Activated T-helper 17 cell treated with anti-CD3 and anti-CD28 coated beads, Interleukin-2, amount 50 U/mL, for 72 hours (primary cell): ENCODE measurements around the gene AIF1. TPM values are rescaled to one million over a fixed set of nuclear protein-coding genes. Genes with fewer than 3 reads are reported as not detected.
"Not testable (repeated sequence)": the region's sequence is repeated elsewhere in the genome, so short reads cannot be mapped to it uniquely, and the experiment has no call there.

Experiments
- ATAC-seq: fragments of 150-1000 bp; cut with Tn5 transposase; replicated peaks from 2 replicates; pipeline ENCODE4 v1.10.0; 2021; ENCODE audit warnings: mild to moderate bottlenecking, moderate library complexity
- H3K27ac Mint-ChIP-seq: one replicate; pipeline ENCODE4 v1.8.0; 2022; ENCODE audit warnings: mixed read lengths
- H3K27me3 Mint-ChIP-seq: one replicate; pipeline ENCODE4 v1.8.0; 2022; ENCODE audit warnings: mixed read lengths
- H3K36me3 Mint-ChIP-seq: one replicate; pipeline ENCODE4 v1.8.0; 2022; ENCODE audit warnings: low read depth, mild to moderate bottlenecking, mixed read lengths
- H3K4me1 Mint-ChIP-seq: one replicate; pipeline ENCODE4 v1.8.0; 2022; ENCODE audit warnings: mixed read lengths
- H3K4me3 Mint-ChIP-seq: one replicate; pipeline ENCODE4 v1.8.0; 2022; ENCODE audit warnings: mild to moderate bottlenecking, mixed read lengths
- H3K9me3 Mint-ChIP-seq: one replicate; pipeline ENCODE4 v1.8.0; 2022; ENCODE audit warnings: mixed read lengths
- total RNA-seq, 2 donors: library from RNA; stranded (reverse); gene quantifications; one replicate each; pipeline ENCODE4 v1.2.3, GENCODE V29; 2022

Gene AIF1
- total RNA-seq, 2 donors from 2014 or later: 9.1 to 15.5 TPM

DNA sequence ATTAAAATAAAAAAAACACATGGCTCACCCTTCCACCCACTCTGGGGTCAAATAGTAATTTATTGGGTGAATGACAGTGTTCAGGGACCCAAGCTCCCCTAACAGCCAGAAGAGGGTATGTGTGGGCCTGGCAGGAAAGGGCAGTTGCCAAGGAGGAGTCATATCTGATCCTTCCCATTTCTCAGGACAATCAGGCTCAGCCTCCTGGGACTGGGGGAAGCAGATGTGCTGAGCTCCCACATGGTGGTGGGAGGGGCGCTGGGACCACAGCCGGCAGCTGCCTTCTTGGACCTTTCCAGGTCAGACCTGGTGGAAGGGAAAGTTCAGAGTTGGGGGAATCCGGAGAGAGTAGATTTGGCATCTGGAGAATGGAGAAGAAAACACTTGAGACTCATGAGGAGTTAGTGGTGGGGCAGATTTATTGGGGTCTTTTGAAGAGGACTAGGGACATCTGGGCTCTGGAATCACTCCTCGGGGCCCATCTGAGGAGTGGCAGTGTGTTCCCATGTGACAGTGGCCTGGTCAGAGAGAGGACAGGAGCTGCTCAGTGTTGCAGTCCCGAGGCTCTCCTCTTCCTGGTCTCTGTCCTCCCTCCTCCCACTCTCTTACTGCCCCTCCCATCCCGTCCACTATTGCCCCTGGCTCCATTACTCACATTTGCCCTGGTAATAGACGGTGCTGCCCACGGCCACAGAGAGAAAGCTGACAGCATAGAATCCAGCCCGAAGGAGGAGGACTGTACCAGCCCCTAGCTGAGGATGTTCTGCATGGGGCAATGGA is 26.0 kb upstream of the AIF1 start:
- H3K4me1 Mint-ChIP-seq: peaks cover 34% of the 10 kb centered on the region
- no peaks in the 10 kb centered on the region for H3K27me3 Mint-ChIP-seq
- ATAC-seq: no peak
- H3K4me3 Mint-ChIP-seq: peak overlapping the region; percentile 82
- H3K27ac Mint-ChIP-seq: peak overlapping the region; percentile 53
- H3K9me3 Mint-ChIP-seq: no peaks in the 10 kb centered on the region
- H3K36me3 Mint-ChIP-seq: no peaks in the 10 kb centered on the region

DNA sequence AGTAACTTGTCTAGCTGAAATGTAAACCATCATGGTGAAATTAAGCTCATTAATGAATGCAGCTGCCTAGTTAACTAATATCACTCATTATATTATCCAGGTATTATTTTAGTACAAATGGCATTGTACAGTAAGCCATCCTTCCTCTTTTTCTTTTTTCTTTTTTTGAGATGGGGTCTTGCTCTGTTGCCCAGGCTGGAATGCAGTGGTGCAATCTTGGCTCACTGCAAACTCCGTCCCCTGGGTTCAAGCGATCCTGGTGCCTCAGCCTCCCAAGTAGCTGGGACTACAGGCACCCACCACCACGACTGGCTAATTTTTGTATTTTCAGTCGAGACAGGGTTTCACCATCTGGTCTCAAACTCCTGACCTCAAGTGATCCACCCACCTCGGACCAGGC is 24.3 kb upstream of the AIF1 start:
- H3K27me3 Mint-ChIP-seq, H3K27ac Mint-ChIP-seq, H3K9me3 Mint-ChIP-seq, H3K36me3 Mint-ChIP-seq, H3K4me3 Mint-ChIP-seq, ATAC-seq: not testable (repeated sequence)
- peaks cover 31% of the 10 kb centered on the region for H3K4me1 Mint-ChIP-seq

DNA sequence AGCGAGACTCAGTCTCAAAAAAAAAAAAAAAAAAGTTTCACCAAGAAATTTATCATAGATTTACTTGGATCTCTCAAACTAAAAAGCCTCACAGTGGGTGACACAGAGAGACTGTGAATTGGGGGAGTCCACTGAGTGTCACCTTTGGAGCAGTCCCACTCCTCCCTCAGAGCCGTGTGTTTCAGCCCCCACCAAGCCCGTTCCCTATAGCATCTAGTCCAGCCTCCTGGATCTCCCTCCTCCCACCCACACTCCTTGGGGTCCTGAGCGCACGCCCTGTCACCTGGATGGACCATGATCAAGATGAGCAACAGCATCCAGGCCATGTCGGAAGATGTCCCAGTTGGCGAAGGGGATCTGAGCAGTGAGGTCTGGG is 22.6 kb upstream of the AIF1 start:
- Mint-ChIP-seq H3K4me1 (peaks cover 26% of the 10 kb centered on the region), H3K27me3 (no peaks in the 10 kb centered on the region), H3K4me3 (peak overlapping the region; percentile 68), H3K36me3 (no peaks in the 10 kb centered on the region), H3K9me3 (no peaks in the 10 kb centered on the region), H3K27ac (peak overlapping the region; percentile 78)
- peak; percentile 1 for ATAC-seq

DNA sequence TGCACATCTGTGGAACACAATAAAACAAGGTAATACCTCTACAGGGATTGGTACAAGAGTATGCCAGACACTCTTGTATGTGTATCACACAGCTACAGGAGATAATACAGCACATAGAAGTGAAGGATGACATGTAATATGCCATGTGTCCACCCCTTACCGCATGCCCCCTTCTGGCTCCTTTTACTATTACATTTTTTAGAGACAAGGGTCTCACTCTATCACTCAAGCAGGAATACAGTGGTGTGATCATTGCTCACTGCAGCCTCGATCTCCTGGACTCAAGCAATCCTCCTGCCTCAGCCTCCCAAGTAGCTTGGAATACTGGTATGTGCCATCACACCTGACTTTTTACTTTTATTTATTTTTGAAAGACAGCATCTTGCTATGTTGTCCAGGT is 18.0 kb upstream of the AIF1 start:
- Mint-ChIP-seq H3K27me3 (no peaks in the 10 kb centered on the region), H3K27ac (peak overlapping the region; percentile 48), H3K36me3 (no peaks in the 10 kb centered on the region), H3K9me3 (no peaks in the 10 kb centered on the region), H3K4me3 (peak overlapping the region; percentile 42), H3K4me1 (peaks cover 20% of the 10 kb centered on the region)
- ATAC-seq: peak; percentile 68

DNA sequence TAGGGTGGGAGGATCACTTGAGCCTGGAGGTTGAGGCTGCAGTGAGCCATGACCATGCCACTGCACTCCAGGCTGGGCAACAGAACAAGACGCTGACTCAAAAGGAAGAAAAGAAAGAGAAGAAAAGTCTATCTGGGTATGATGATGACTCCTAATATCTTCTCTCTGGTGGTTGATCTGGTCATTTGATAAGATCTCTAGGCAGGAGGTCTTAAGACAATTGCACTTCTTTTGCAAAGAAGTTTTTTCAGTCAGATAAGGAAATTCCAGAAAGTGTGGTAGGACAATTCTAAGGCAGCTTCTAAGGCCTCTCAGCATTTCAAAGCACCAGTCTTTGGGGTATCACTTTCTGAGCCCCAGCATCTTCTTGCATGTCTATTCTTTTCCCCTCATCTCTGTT is 7.7 kb upstream of the AIF1 start:
- no peak for ATAC-seq
- Mint-ChIP-seq H3K27me3 (no peaks in the 10 kb centered on the region), H3K36me3 (no peaks in the 10 kb centered on the region), H3K27ac (no peak overlapping the region), H3K4me3 (no peak overlapping the region), H3K4me1 (no peaks in the 10 kb centered on the region), H3K9me3 (no peaks in the 10 kb centered on the region)

- Mint-ChIP-seq H3K4me3 (no peak overlapping the region), H3K9me3 (no peaks in the 10 kb centered on the region), H3K27me3 (no peaks in the 10 kb centered on the region), H3K36me3 (no peaks in the 10 kb centered on the region), H3K27ac (no peak overlapping the region), H3K4me1 (no peaks in the 10 kb centered on the region)
- no peak for ATAC-seq
Observed at GRCh38 chr6:31609519-31610406, 5.3 kb upstream of the AIF1 start.

DNA sequence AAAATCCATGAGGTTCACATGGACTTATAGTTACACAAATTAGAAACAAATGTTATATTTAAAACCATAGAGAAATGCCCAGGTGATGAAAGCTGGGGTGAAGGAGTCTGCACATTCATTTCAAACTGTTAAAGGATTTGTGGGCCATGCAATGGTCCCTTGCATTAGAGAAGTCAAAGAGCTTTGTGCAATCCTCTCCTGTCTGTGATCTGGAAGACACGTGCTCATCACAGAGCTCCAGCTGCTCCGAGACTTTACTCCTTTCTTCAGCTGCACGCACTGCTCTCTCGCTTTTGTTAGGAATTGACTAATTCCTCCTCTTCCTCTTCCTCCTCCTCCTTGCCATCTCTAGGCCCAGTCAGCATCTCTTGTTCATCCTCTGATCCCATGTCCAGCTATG is 4.1 kb upstream of the AIF1 start:
- no peaks in the 10 kb centered on the region for H3K9me3 Mint-ChIP-seq
- no peak overlapping the region for H3K27ac Mint-ChIP-seq
- peaks cover 3% of the 10 kb centered on the region for H3K4me1 Mint-ChIP-seq
- H3K36me3 Mint-ChIP-seq: no peaks in the 10 kb centered on the region
- no peak for ATAC-seq
- H3K27me3 Mint-ChIP-seq: no peaks in the 10 kb centered on the region
- no peak overlapping the region for H3K4me3 Mint-ChIP-seq

DNA sequence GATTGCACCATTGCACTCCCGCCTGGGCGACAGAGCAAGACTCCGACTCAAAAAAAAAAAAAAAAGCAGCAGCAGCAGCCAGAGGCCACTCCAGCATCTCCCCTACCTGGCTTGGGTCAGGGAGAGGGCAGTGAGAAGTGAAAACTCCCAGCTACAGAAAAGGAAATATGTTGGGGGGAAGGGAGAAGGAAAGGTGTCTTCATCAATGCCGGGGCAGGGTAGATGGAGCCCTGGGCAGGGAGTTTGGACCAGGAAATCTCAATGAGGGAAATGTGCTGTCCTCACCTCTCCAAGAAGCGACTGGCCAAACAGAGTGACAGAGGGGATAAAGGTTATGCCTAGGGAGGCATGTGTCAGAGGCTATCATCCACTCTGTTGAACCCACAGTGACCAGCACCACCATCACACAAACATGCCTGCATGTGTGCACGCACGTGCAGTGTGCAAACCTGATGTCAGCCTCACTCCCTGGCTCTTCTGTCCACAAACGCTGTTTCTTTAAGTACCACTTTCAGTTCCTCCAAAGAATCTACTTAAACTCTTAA is 887 bp upstream of the AIF1 start:
- ATAC-seq: no peak
- Mint-ChIP-seq H3K4me1 (peaks cover 11% of the 10 kb centered on the region), H3K27ac (no peak overlapping the region), H3K36me3 (no peaks in the 10 kb centered on the region), H3K27me3 (no peaks in the 10 kb centered on the region), H3K9me3 (no peaks in the 10 kb centered on the region), H3K4me3 (no peak overlapping the region)

GRCh38 chr6:31615748-31616147 is 714 bp downstream of the AIF1 start:
- no peak for ATAC-seq
- Mint-ChIP-seq H3K27ac (peak overlapping the region; percentile 67), H3K4me1 (peaks cover 15% of the 10 kb centered on the region), H3K4me3 (peak overlapping the region; percentile 56), H3K9me3 (no peaks in the 10 kb centered on the region), H3K27me3 (no peaks in the 10 kb centered on the region), H3K36me3 (peaks cover 10% of the 10 kb centered on the region)

DNA sequence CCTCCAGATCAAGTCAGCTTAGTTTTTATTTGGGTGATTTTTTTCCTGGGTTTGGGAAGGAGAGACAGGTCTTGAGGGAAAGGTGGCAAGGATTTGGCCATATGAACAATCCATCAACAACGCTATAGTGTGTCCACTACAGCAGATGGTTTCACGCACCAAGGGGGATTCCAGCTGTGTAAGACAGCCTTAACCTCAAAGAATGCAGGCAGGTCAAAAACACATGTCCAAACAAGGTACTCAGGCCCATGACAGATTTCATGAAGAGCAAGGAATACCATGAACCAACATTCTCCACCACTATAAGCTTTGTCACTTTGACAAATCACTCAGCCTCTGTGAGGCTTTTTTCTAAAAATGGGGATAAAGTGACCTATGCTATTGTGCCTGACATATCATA is 2.0 kb downstream of the AIF1 start:
- H3K36me3 Mint-ChIP-seq: peaks cover 23% of the 10 kb centered on the region
- peak overlapping the region; percentile 56 for H3K4me3 Mint-ChIP-seq
- no peak for ATAC-seq
- H3K9me3 Mint-ChIP-seq: no peaks in the 10 kb centered on the region
- H3K27ac Mint-ChIP-seq: peak overlapping the region; percentile 67
- peaks cover 20% of the 10 kb centered on the region for H3K4me1 Mint-ChIP-seq
- H3K27me3 Mint-ChIP-seq: no peaks in the 10 kb centered on the region

GRCh38 chr6:31619805-31620585 is 5.0 kb downstream of the AIF1 start:
- H3K9me3 Mint-ChIP-seq: no peaks in the 10 kb centered on the region
- no peaks in the 10 kb centered on the region for H3K27me3 Mint-ChIP-seq
- peaks cover 32% of the 10 kb centered on the region for H3K4me1 Mint-ChIP-seq
- peaks cover 53% of the 10 kb centered on the region for H3K36me3 Mint-ChIP-seq
- peak overlapping the region; percentile 96 for H3K27ac Mint-ChIP-seq
- peak; percentile 86 for ATAC-seq
- H3K4me3 Mint-ChIP-seq: peak overlapping the region; percentile 82

DNA sequence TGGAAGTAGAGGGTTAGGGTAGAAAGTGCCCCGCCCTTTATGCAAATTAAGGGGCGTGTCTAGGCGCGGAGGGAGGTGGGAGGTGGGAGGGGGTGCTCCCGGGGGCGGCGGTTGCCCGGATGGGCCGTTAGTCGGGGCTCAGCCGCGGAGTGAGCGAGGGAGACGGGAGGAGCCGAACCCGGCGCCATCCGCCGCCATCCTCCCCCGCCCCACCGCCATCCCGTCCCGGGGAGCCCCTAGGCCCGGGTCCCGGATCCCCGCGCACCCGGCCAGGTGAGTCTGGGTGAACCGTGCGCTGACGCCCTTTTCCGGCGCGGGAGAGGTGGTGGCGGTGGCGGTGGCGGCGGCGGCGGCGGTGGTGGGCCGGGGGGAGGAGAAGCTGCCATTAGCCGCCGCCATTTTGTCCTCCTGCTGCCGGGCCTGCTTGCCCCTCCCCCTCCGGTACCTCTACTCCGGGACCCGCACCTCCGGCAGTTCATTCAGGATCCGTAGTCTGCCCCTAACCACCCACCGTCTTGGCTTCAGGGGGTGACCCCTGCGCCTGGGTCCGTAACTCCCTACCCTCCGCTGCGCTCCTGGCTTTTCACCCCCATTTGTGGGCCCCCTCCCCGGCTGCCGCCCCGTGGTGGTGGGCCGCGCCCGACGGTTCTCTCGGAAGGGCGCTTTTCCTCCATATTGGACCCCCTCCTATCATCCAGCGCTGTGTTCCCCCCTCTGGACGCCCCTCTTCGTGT is 5.7 kb downstream of the AIF1 start, which contains the start of gene PRRC2A:
PRRC2A (plus strand) TSS at position 130 of the 734 bp plus-strand sequence. CDS start 2,075 bp downstream, outside the sequence.
- ATAC-seq: peak; percentile 37
- no peaks in the 10 kb centered on the region for H3K27me3 Mint-ChIP-seq
- H3K27ac Mint-ChIP-seq: peak within 1 kb of the TSS; percentile 96
- peak within 1 kb of the TSS; percentile 82 for H3K4me3 Mint-ChIP-seq
- peaks cover 32% of the 10 kb centered on the region for H3K4me1 Mint-ChIP-seq
- peaks cover 60% of the 10 kb centered on the region for H3K36me3 Mint-ChIP-seq
- H3K9me3 Mint-ChIP-seq: no peaks in the 10 kb centered on the region

DNA sequence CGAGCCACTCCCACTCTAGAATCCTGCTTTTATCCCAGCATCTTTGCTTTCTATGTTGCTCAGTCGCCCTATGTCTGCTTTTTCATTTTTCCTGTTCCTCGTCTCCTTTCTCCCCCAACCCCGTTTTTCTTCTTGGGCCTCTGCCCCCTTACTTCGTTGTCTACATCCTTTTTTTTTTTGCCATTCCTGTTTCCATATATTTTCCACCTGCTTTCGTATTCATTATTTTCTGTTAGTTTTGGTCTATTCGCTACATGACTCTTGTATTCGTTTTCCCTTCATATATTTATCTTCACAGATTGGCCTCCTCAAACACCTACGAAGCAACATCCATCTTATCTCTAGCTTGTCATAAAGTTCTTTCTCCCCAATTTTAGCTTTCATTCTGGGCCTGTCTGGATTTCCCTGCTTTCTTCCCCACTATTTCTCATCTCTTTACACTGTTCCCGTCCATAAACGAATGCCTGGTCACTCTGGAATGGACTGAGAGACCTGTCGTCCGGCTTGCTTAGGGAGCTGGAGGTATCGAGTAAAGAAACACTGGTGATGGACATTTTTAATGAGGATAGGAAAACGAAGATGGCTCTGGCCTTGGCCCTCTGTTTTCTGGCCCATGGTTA is 6.4 kb downstream of the AIF1 start:
- peak overlapping the region; percentile 96 for H3K27ac Mint-ChIP-seq
- peaks cover 67% of the 10 kb centered on the region for H3K36me3 Mint-ChIP-seq
- H3K9me3 Mint-ChIP-seq: no peaks in the 10 kb centered on the region
- peak overlapping the region; percentile 82 for H3K4me3 Mint-ChIP-seq
- no peaks in the 10 kb centered on the region for H3K27me3 Mint-ChIP-seq
- no peak for ATAC-seq
- peaks cover 30% of the 10 kb centered on the region for H3K4me1 Mint-ChIP-seq
